HG03159 (cell line): Measurements from ENCODE around the gene TM4SF1.
"Not testable (repeated sequence)": the region's sequence is repeated elsewhere in the genome, so short reads cannot be mapped to it uniquely, and the experiment has no call there.

ENCODE experiments used
- ATAC-seq: cut with Tn5 transposase; IDR thresholded peaks from one replicate; pipeline ENCODE4 v1.9.1; 2021; ENCODE audit warnings: mild to moderate bottlenecking, moderate library complexity; ENCODE audit not compliant: unreplicated experiment

Gene TM4SF1

GRCh38 chr3:149395107-149396089 lies 17.9 kb upstream of the TM4SF1 start:
- ATAC-seq, result no peak

- peak; percentile 91 for ATAC-seq
Observed at GRCh38 chr3:149393345-149394160, 16.1 kb upstream of the TM4SF1 start.

GRCh38 chr3:149391960-149392359 lies 14.5 kb upstream of the TM4SF1 start:
- ATAC-seq, result no peak

GRCh38 chr3:149390772-149391212 lies 13.3 kb upstream of the TM4SF1 start:
- ATAC-seq, result no peak

GRCh38 chr3:149390294-149390693 lies 12.8 kb upstream of the TM4SF1 start:
- no peak for ATAC-seq

GRCh38 chr3:149388531-149389417 lies 11.3 kb upstream of the TM4SF1 start:
- ATAC-seq, result no peak

- ATAC-seq, result no peak
Observed at GRCh38 chr3:149388001-149388440, 10.6 kb upstream of the TM4SF1 start.

GRCh38 chr3:149386299-149386606 lies 8.8 kb upstream of the TM4SF1 start:
- no peak for ATAC-seq

- no peak for ATAC-seq
Observed at GRCh38 chr3:149385617-149386298, 8.3 kb upstream of the TM4SF1 start.

- ATAC-seq, result no peak
Observed at GRCh38 chr3:149384911-149385321, 7.5 kb upstream of the TM4SF1 start.

- no peak for ATAC-seq
Observed at GRCh38 chr3:149384167-149384566, 6.7 kb upstream of the TM4SF1 start.

GRCh38 chr3:149383703-149384102 lies 6.3 kb upstream of the TM4SF1 start:
- ATAC-seq, result no peak

- ATAC-seq, result no peak
Observed at GRCh38 chr3:149382518-149382917, 5.1 kb upstream of the TM4SF1 start.

- no peak for ATAC-seq
Observed at GRCh38 chr3:149382101-149382467, 4.6 kb upstream of the TM4SF1 start.

GRCh38 chr3:149381173-149382100 lies 4.0 kb upstream of the TM4SF1 start:
- ATAC-seq, result no peak

GRCh38 chr3:149380220-149380619 lies 2.8 kb upstream of the TM4SF1 start:
- not testable (repeated sequence) for ATAC-seq

GRCh38 chr3:149378478-149379309 lies 1.2 kb upstream of the TM4SF1 start:
- no peak for ATAC-seq

GRCh38 chr3:149376718-149377407 lies 586 bp downstream of the TM4SF1 start:
- no peak for ATAC-seq
